Measurements from ENCODE around the gene FGFR4.
A peak's percentile ranks its signal among the peaks of the same experiment; 100 is the strongest.

FGFR4 gene

GRCh38 chr5:177086654-177087397, at the start of gene FGFR4:
FGFR4 (plus strand) TSS chr5:177086915; CDS start chr5:177089603, 2,688 bp downstream.
- H3K27ac ChIP-seq, result peak within 1 kb of the TSS; percentile 45
- TF ChIP-seq CTCF (conservative IDR thresholded peaks at IDR 0.05), result peak; percentile 84

GRCh38 chr5:177036921-177037320, 49.8 kb upstream of the FGFR4 start:
- H3K27ac ChIP-seq, result no peak overlapping the region
- TF ChIP-seq CTCF (conservative IDR thresholded peaks at IDR 0.05), result no peak

- no peak for TF ChIP-seq CTCF (conservative IDR thresholded peaks at IDR 0.05)
- H3K27ac ChIP-seq, result no peak overlapping the region
These were observed 45.8 kb upstream of the FGFR4 start for GRCh38 chr5:177040814-177041420.

GRCh38 chr5:177041936-177042335, 44.8 kb upstream of the FGFR4 start:
- TF ChIP-seq CTCF (conservative IDR thresholded peaks at IDR 0.05), result no peak
- no peak overlapping the region for H3K27ac ChIP-seq

- TF ChIP-seq CTCF (conservative IDR thresholded peaks at IDR 0.05), result no peak
- no peak overlapping the region for H3K27ac ChIP-seq
These were observed 43.6 kb upstream of the FGFR4 start for GRCh38 chr5:177043114-177043513.

GRCh38 chr5:177043958-177044357, 42.8 kb upstream of the FGFR4 start:
- TF ChIP-seq CTCF (conservative IDR thresholded peaks at IDR 0.05), result no peak
- no peak overlapping the region for H3K27ac ChIP-seq

GRCh38 chr5:177044641-177045040, 42.1 kb upstream of the FGFR4 start:
- no peak overlapping the region for H3K27ac ChIP-seq
- TF ChIP-seq CTCF (conservative IDR thresholded peaks at IDR 0.05), result no peak
